ENCODE results near the gene MRAP2. TPM values are rescaled to one million over a fixed set of nuclear protein-coding genes. Genes with fewer than 3 reads are reported as not detected.

MRAP2 gene
- total and polyA plus RNA-seq, 2 of the 13 experiments (the other 11 are each of a cell fraction or from before 2014, with no cell fraction given) = 0.33 to 3.5 TPM

GRCh38 chr6:84123186-84123585 is 89.6 kb downstream of the MRAP2 start:
- Histone ChIP-seq H3K27me3 (ENCODE audit: control insufficient read depth in 1 of 2, insufficient read depth in 2 of 2, low read length in 2 of 2) (no peaks in the 10 kb centered on the region), H3K4me2 (ENCODE audit: low read depth, low read length) (no peak overlapping the region), H3K9me3 (ENCODE audit: low read length) (no peaks in the 10 kb centered on the region), H3K9ac (ENCODE audit: insufficient read depth, low read depth, low read length) (no peak overlapping the region), H2AFZ (ENCODE audit: low read length) (no peak overlapping the region), H3K4me1 (ENCODE audit: insufficient read depth, low read length) (no peaks in the 10 kb centered on the region), H3K79me2 (ENCODE audit: insufficient read depth, low read length) (no peaks in the 10 kb centered on the region), H4K20me1 (ENCODE audit: insufficient read depth, low read length) (no peaks in the 10 kb centered on the region), H3K4me3 (replicated peaks in 1 of 3; ENCODE audit: insufficient read depth in 1 of 3, low read depth in 2 of 3, low read length in 3 of 3) (no peak overlapping the region), H3K36me3 (replicated peaks in 1 of 2; ENCODE audit: control insufficient read depth in 1 of 2, insufficient read depth in 2 of 2, low read length in 2 of 2) (no peaks in the 10 kb centered on the region; a peak in 1 of 5 replicates), H3K27ac (ENCODE audit: extremely low read length, insufficient read depth, low read length) (no peak overlapping the region)
- TF ChIP-seq ZSCAN31 (CRISPR knock-in tag; IDR thresholded peaks at IDR 0.05; ENCODE audit: low read depth) = no peak
- no peak for TF ChIP-seq SRF (IDR thresholded peaks at IDR 0.05; ENCODE audit: low read depth, low read length)
- TF ChIP-seq RAD51 (IDR thresholded peaks at IDR 0.05; ENCODE audit: borderline replicate concordance) = no peak
- TF ChIP-seq CENPT (CRISPR knock-in tag; IDR thresholded peaks at IDR 0.05; ENCODE audit: low read depth) = no peak
- no peak for TF ChIP-seq ZSCAN25 (CRISPR knock-in tag; IDR thresholded peaks at IDR 0.05)
- TF ChIP-seq SSRP1 (CRISPR knock-in tag; IDR thresholded peaks at IDR 0.05) = no peak
- no peak for TF ChIP-seq ZNF772 (CRISPR knock-in tag; IDR thresholded peaks at IDR 0.05)
- TF ChIP-seq ZSCAN22 (CRISPR knock-in tag; IDR thresholded peaks at IDR 0.05) = no peak
- TF ChIP-seq PRPF4 (IDR thresholded peaks at IDR 0.05; ENCODE audit: low read depth, low read length, poor library complexity, severe bottlenecking) = no peak
- no peak for TF ChIP-seq RFX3 (CRISPR knock-in tag; IDR thresholded peaks at IDR 0.05)
- no peak for TF ChIP-seq SIN3A (IDR thresholded peaks at IDR 0.05; ENCODE audit: borderline replicate concordance, low read depth, low read length)
- no peak for TF ChIP-seq KDM3A (CRISPR knock-in tag; IDR thresholded peaks at IDR 0.05; ENCODE audit: low read depth)
- no peak for TF ChIP-seq ZNF138 (CRISPR knock-in tag; IDR thresholded peaks at IDR 0.05; ENCODE audit: low read depth)
- TF ChIP-seq, protein P1, sequence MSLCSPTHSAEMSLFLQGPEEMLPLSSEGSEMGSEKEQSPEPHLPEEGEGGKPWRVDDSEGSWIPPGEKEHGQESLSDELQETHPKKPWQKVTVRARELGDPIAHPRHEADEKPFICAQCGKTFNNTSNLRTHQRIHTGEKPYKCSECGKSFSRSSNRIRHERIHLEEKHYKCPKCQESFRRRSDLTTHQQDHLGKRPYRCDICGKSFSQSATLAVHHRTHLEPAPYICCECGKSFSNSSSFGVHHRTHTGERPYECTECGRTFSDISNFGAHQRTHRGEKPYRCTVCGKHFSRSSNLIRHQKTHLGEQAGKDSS (CRISPR knock-in tag; IDR thresholded peaks at IDR 0.05; ENCODE audit: borderline replicate concordance, low read depth) = no peak
- TF ChIP-seq SIN3B (IDR thresholded peaks at IDR 0.05; ENCODE audit: low read length) = no peak
- TF ChIP-seq SMARCC2 (IDR thresholded peaks at IDR 0.05) = no peak
- no peak for TF ChIP-seq MTF1 (CRISPR knock-in tag; IDR thresholded peaks at IDR 0.05)
- TF ChIP-seq ZNF646 (CRISPR knock-in tag; IDR thresholded peaks at IDR 0.05) = no peak
- TF ChIP-seq ZNF883 (CRISPR knock-in tag; IDR thresholded peaks at IDR 0.05; ENCODE audit: not compliant biosample characterization) = no peak
- ChIA-PET POLR2A (no interaction called here), CTCF (ENCODE audit: low intra/inter-chr PET ratio, low total read pairs) (no interaction called here)
- ATAC-seq (no peak), FAIRE-seq (no peak), DNase-seq (ENCODE audit: low spot score) (no peak)
- in situ Hi-C loops (cut with HindIII; ENCODE audit: extremely low pct_ligation_motif_present, low pct_unique_long_range_greater_than_20kb) = no loop called here
- intact Hi-C loops (cut with micrococcal nuclease; ENCODE audit: unreplicated experiment) = no loop called here
- no TSS peak for BruUV-seq (replicated peaks)
- 97% methylated on average over 2 of the region's 2 CpGs for WGBS (ENCODE audit: low lambda C conversion rate)
